CD4-positive, alpha-beta memory T cell (primary cell): ENCODE results near the gene ZYX. TPM values are rescaled to one million over a fixed set of nuclear protein-coding genes. Genes with fewer than 3 reads are reported as not detected.
A peak's percentile ranks its signal among the peaks of the same experiment; 100 is the strongest.

Experiments used
- CTCF ChIA-PET: fragments of 350-600 bp; sonication (Branson Sonifier 250); formaldehyde crosslinking; loops from one replicate; lab custom pipeline; 2021; ENCODE audit warnings: inconsistent platforms; ENCODE audit not compliant: partially characterized antibody; lab: Charles Lee
- POLR2A ChIA-PET: fragments of 350-600 bp; sonication (Branson Sonifier 250); formaldehyde crosslinking; loops from one replicate; lab custom pipeline; 2021; ENCODE audit not compliant: partially characterized antibody; lab: Charles Lee
- DNase-seq, 5 donors: peaks; one replicate each; pipeline versions ENCODE4 v3.0.0 to v3.0.0-alpha.2; 2020 to 2022; ENCODE audit warnings: mixed read lengths in 1 of 5
- H3K27ac ChIP-seq: one replicate; pipeline ENCODE4 v1.7.0; 2013; ENCODE audit warnings: low read depth, low read length
- H3K27me3 ChIP-seq: 2 replicates; pipeline ENCODE4 v1.7.0; 2013; ENCODE audit warnings: mild to moderate bottlenecking, low read length, moderate library complexity; ENCODE audit not compliant: insufficient read depth
- H3K36me3 ChIP-seq: 2 replicates; pipeline ENCODE4 v1.7.0; 2013; ENCODE audit warnings: mild to moderate bottlenecking, low read length, moderate library complexity; ENCODE audit not compliant: insufficient read depth
- H3K4me1 ChIP-seq: 2 replicates; pipeline ENCODE4 v1.7.0; 2013; ENCODE audit warnings: mild to moderate bottlenecking, low read length, moderate library complexity; ENCODE audit not compliant: insufficient read depth
- H3K4me3 ChIP-seq, 2 donors: one replicate each; pipeline ENCODE4 v1.7.0; 2013; ENCODE audit warnings: low read length in 2 of 2, mild to moderate bottlenecking in 1 of 2
- H3K9me3 ChIP-seq, 2 donors: one replicate each; pipeline ENCODE4 v1.7.0; 2013; ENCODE audit warnings: low read length in 2 of 2, control low read depth in 1 of 2; ENCODE audit not compliant: control insufficient read depth in 1 of 2
- H3K27ac Mint-ChIP-seq, 7 donors: one replicate each; pipeline ENCODE4 v1.8.0; 2020 to 2021; ENCODE audit warnings: mixed read lengths in 7 of 7, mild to moderate bottlenecking in 6 of 7, inconsistent platforms in 3 of 7, moderate library complexity in 3 of 7
- H3K27me3 Mint-ChIP-seq, 2 donors: one replicate each; pipeline ENCODE4 v1.8.0; 2020 to 2021; ENCODE audit warnings: mixed read lengths in 2 of 2
- H3K36me3 Mint-ChIP-seq, 2 donors: one replicate each; pipeline ENCODE4 v1.8.0; 2020 to 2021; ENCODE audit warnings: mixed read lengths in 2 of 2, inconsistent platforms in 1 of 2, mild to moderate bottlenecking in 1 of 2
- H3K4me1 Mint-ChIP-seq, 4 donors: one replicate each; pipeline ENCODE4 v1.8.0; 2020 to 2021; ENCODE audit warnings: mixed read lengths in 4 of 4, mild to moderate bottlenecking in 1 of 4
- H3K4me3 Mint-ChIP-seq, 8 donors: one replicate each; pipeline ENCODE4 v1.8.0; 2020 to 2021; ENCODE audit warnings: mixed read lengths in 8 of 8, mild to moderate bottlenecking in 7 of 8, moderate library complexity in 6 of 8, inconsistent platforms in 3 of 8
- H3K9me3 Mint-ChIP-seq, 8 donors: one replicate each; pipeline ENCODE4 v1.8.0; 2020 to 2021; ENCODE audit warnings: mixed read lengths in 8 of 8, mild to moderate bottlenecking in 5 of 8, inconsistent platforms in 3 of 8, moderate library complexity in 1 of 8
- intact Hi-C: fragments of 100-400 bp; cut with micrococcal nuclease; formaldehyde crosslinking; loops from one replicate; pipeline ENCODE4 v1.15.1; 2023
- polyA plus RNA-seq, 2 donors: library from polyadenylated mRNA; unstranded; fragments of 300-500 nt; fragmentation: Illumina TruSeq; gene quantifications; one replicate each; pipeline ENCODE4 v1.2.3, GENCODE V29; 2021
- total RNA-seq, 2 experiments: library from RNA; stranded (reverse); gene quantifications; one replicate each; pipeline ENCODE4 v1.2.3, GENCODE V29; 2021

Gene ZYX
- total and polyA plus RNA-seq, 4 experiments from 2014 or later = 55.7 to 148 (median 145) TPM

- no peaks in the 10 kb centered on the region for H3K9me3 ChIP-seq
- H3K27me3 ChIP-seq = no peaks in the 10 kb centered on the region
- no peak overlapping the region for H3K4me3 ChIP-seq
- no peaks in the 10 kb centered on the region for H3K9me3 Mint-ChIP-seq
- peaks cover 5 to 9% (median 7%) of the 10 kb centered on the region in 4 donors for H3K4me1 Mint-ChIP-seq
- H3K27me3 Mint-ChIP-seq = peaks cover 0 to 6% of the 10 kb centered on the region in 2 donors
- H3K27ac ChIP-seq = no peak overlapping the region
- no peaks in the 10 kb centered on the region for H3K36me3 Mint-ChIP-seq
- no peaks in the 10 kb centered on the region for H3K36me3 ChIP-seq
- CTCF ChIA-PET = interaction anchor here (0.6 to 3.1 kb wide), 33 partner anchors 10 to 106 kb away, joined by 3 to 38 read pairs (median 5); partner anchors contain the start of gene EPHA1
- no peak for DNase-seq
- H3K4me3 Mint-ChIP-seq = peak overlapping the region in 2 of 8 donors; percentile 74 to 87
- peaks cover 4% of the 10 kb centered on the region for H3K4me1 ChIP-seq
- POLR2A ChIA-PET = interaction anchor here (0.6 to 2.4 kb wide), 6 partner anchors 23 to 107 kb away, joined by 3 to 10 read pairs (median 5); partner anchors contain the start of gene GSTK1
- intact Hi-C loops = no loop called here
- no peak overlapping the region for H3K27ac Mint-ChIP-seq
Observed at GRCh38 chr7:143346018-143346417, 35.1 kb upstream of the ZYX start.

- Histone ChIP-seq H3K36me3 (no peaks in the 10 kb centered on the region), H3K27me3 (no peaks in the 10 kb centered on the region), H3K27ac (no peak overlapping the region), H3K4me3 (no peak overlapping the region), H3K9me3 (no peaks in the 10 kb centered on the region), H3K4me1 (peaks cover 4% of the 10 kb centered on the region)
- intact Hi-C loops = no loop called here
- DNase-seq = no peak
- no peak overlapping the region for H3K4me3 Mint-ChIP-seq
- peaks cover 0 to 6% of the 10 kb centered on the region in 2 donors for H3K27me3 Mint-ChIP-seq
- H3K36me3 Mint-ChIP-seq = no peaks in the 10 kb centered on the region
- POLR2A ChIA-PET = interaction anchor here (0.6 to 1.1 kb wide), 4 partner anchors 13 to 82 kb away, joined by 3 to 4 read pairs (median 3); no protein-coding TSS in a partner anchor
- H3K4me1 Mint-ChIP-seq = peaks cover 5 to 9% (median 7%) of the 10 kb centered on the region in 4 donors
- no peak overlapping the region for H3K27ac Mint-ChIP-seq
- no peaks in the 10 kb centered on the region for H3K9me3 Mint-ChIP-seq
- CTCF ChIA-PET = interaction anchor here (0.8 to 2.6 kb wide), 9 partner anchors 12 to 108 kb away, joined by 3 to 10 read pairs (median 5); no protein-coding TSS in a partner anchor
Observed at GRCh38 chr7:143347950-143348349, 33.2 kb upstream of the ZYX start.

- Histone ChIP-seq H3K4me1 (no peaks in the 10 kb centered on the region), H3K27ac (no peak overlapping the region), H3K27me3 (no peaks in the 10 kb centered on the region), H3K4me3 (no peak overlapping the region), H3K36me3 (no peaks in the 10 kb centered on the region), H3K9me3 (no peaks in the 10 kb centered on the region)
- intact Hi-C loops = no loop called here
- H3K4me3 Mint-ChIP-seq = no peak overlapping the region
- no peaks in the 10 kb centered on the region for H3K27me3 Mint-ChIP-seq
- no peaks in the 10 kb centered on the region for H3K36me3 Mint-ChIP-seq
- peaks cover 0 to 1% (median 0%) of the 10 kb centered on the region in 4 donors for H3K4me1 Mint-ChIP-seq
- no peak overlapping the region for H3K27ac Mint-ChIP-seq
- no peaks in the 10 kb centered on the region for H3K9me3 Mint-ChIP-seq
- ChIA-PET POLR2A (no interaction called here), CTCF (interaction anchor here (1.8 kb wide), 1 partner anchor 110 kb away, joined by 5 read pairs; no protein-coding TSS in a partner anchor)
- DNase-seq = no peak
Observed at GRCh38 chr7:143351060-143351459, 30.1 kb upstream of the ZYX start.

GRCh38 chr7:143351574-143351973 lies 29.6 kb upstream of the ZYX start:
- Mint-ChIP-seq H3K36me3 (no peaks in the 10 kb centered on the region), H3K27me3 (no peaks in the 10 kb centered on the region), H3K9me3 (no peaks in the 10 kb centered on the region), H3K27ac (no peak overlapping the region), H3K4me3 (no peak overlapping the region), H3K4me1 (peaks cover 0 to 1% (median 0%) of the 10 kb centered on the region in 4 donors)
- no peak for DNase-seq
- intact Hi-C loops = no loop called here
- Histone ChIP-seq H3K9me3 (no peaks in the 10 kb centered on the region), H3K27ac (no peak overlapping the region), H3K27me3 (no peaks in the 10 kb centered on the region), H3K36me3 (no peaks in the 10 kb centered on the region), H3K4me3 (no peak overlapping the region), H3K4me1 (no peaks in the 10 kb centered on the region)
- POLR2A ChIA-PET = no interaction called here
- CTCF ChIA-PET = interaction anchor here (1.8 kb wide), 1 partner anchor 111 kb away, joined by 5 read pairs; no protein-coding TSS in a partner anchor

- Histone ChIP-seq H3K9me3 (no peaks in the 10 kb centered on the region), H3K36me3 (no peaks in the 10 kb centered on the region), H3K27ac (no peak overlapping the region), H3K4me1 (no peaks in the 10 kb centered on the region), H3K27me3 (no peaks in the 10 kb centered on the region), H3K4me3 (no peak overlapping the region)
- DNase-seq = no peak
- ChIA-PET CTCF (no interaction called here), POLR2A (no interaction called here)
- Mint-ChIP-seq H3K27ac (peak overlapping the region in 1 of 7 donors; percentile 29), H3K27me3 (no peaks in the 10 kb centered on the region), H3K4me3 (no peak overlapping the region), H3K4me1 (peaks cover 0 to 1% (median 0%) of the 10 kb centered on the region in 4 donors), H3K36me3 (no peaks in the 10 kb centered on the region), H3K9me3 (no peaks in the 10 kb centered on the region)
- intact Hi-C loops = no loop called here
Observed at GRCh38 chr7:143352531-143353002, 28.6 kb upstream of the ZYX start.

- Histone ChIP-seq H3K36me3 (no peaks in the 10 kb centered on the region), H3K4me1 (no peaks in the 10 kb centered on the region), H3K9me3 (no peaks in the 10 kb centered on the region), H3K4me3 (no peak overlapping the region), H3K27ac (no peak overlapping the region), H3K27me3 (no peaks in the 10 kb centered on the region)
- POLR2A ChIA-PET = no interaction called here
- no peak for DNase-seq
- H3K4me3 Mint-ChIP-seq = no peak overlapping the region
- H3K4me1 Mint-ChIP-seq = peaks cover 0 to 1% (median 0%) of the 10 kb centered on the region in 4 donors
- H3K9me3 Mint-ChIP-seq = no peaks in the 10 kb centered on the region
- intact Hi-C loops = no loop called here
- CTCF ChIA-PET = no interaction called here
- H3K27ac Mint-ChIP-seq = peak overlapping the region in 1 of 7 donors; percentile 38
- H3K36me3 Mint-ChIP-seq = no peaks in the 10 kb centered on the region
- no peaks in the 10 kb centered on the region for H3K27me3 Mint-ChIP-seq
Observed at GRCh38 chr7:143354376-143354775, 26.8 kb upstream of the ZYX start.

GRCh38 chr7:143354965-143355364 lies 26.2 kb upstream of the ZYX start:
- Mint-ChIP-seq H3K36me3 (no peaks in the 10 kb centered on the region), H3K27ac (no peak overlapping the region), H3K9me3 (no peaks in the 10 kb centered on the region), H3K4me3 (no peak overlapping the region), H3K27me3 (no peaks in the 10 kb centered on the region), H3K4me1 (peaks cover 0 to 2% (median under 1%) of the 10 kb centered on the region in 4 donors)
- POLR2A ChIA-PET = interaction anchor here (0.6 to 0.7 kb wide), 2 partner anchors 25 to 60 kb away, joined by 3 read pairs; no protein-coding TSS in a partner anchor
- CTCF ChIA-PET = interaction anchor here (1.4 to 1.7 kb wide), 2 partner anchors 10 to 115 kb away, joined by 6 to 8 read pairs; no protein-coding TSS in a partner anchor
- Histone ChIP-seq H3K27me3 (no peaks in the 10 kb centered on the region), H3K4me1 (no peaks in the 10 kb centered on the region), H3K27ac (no peak overlapping the region), H3K4me3 (no peak overlapping the region), H3K9me3 (no peaks in the 10 kb centered on the region), H3K36me3 (no peaks in the 10 kb centered on the region)
- DNase-seq = no peak
- intact Hi-C loops = no loop called here
